Astrocyte (in vitro differentiated cells and primary cell): Measurements from ENCODE around the gene ABCB1. TPM values are rescaled to one million over a fixed set of nuclear protein-coding genes. Genes with fewer than 3 reads are reported as not detected.

Source experiments
- DNase-seq: peaks from one replicate; pipeline ENCODE4 v3.0.0-alpha.2; 2010; ENCODE audit warnings: low read depth
- FAIRE-seq: peaks from 2 replicates; lab custom pipeline; 2011; peaks lifted over from hg19 to GRCh38; lab: Jason Lieb, UNC
- H2AFZ ChIP-seq: 2 replicates; pipeline ENCODE4 v1.6.0; 2012; ENCODE audit warnings: low read depth, low read length, inconsistent platforms
- H3K27ac ChIP-seq: 2 replicates; pipeline ENCODE4 v1.5.1; 2011; ENCODE audit warnings: low read depth, low read length, inconsistent platforms
- H3K27me3 ChIP-seq: 2 replicates; pipeline ENCODE4 v1.6.0; 2011; ENCODE audit warnings: low read length, inconsistent platforms; ENCODE audit not compliant: insufficient read depth
- H3K36me3 ChIP-seq: 2 replicates; pipeline ENCODE4 v1.5.1; 2011; ENCODE audit warnings: low read length, inconsistent platforms; ENCODE audit not compliant: insufficient read depth
- H3K4me1 ChIP-seq: 2 replicates; pipeline ENCODE4 v1.5.1; 2011; ENCODE audit warnings: low read length, inconsistent platforms; ENCODE audit not compliant: insufficient read depth
- H3K4me2 ChIP-seq: 2 replicates; pipeline ENCODE4 v1.6.0; 2012; ENCODE audit warnings: low read length, inconsistent platforms
- H3K4me3 ChIP-seq: 2 replicates; pipeline ENCODE4 v1.5.1; 2011; ENCODE audit warnings: low read depth, mild to moderate bottlenecking, low read length, inconsistent platforms; ENCODE audit not compliant: insufficient read depth
- H3K79me2 ChIP-seq: 2 replicates; pipeline ENCODE4 v1.6.0; 2012; ENCODE audit warnings: mild to moderate bottlenecking, low read length, inconsistent platforms; ENCODE audit not compliant: insufficient read depth
- H3K9ac ChIP-seq: 2 replicates; pipeline ENCODE4 v1.6.0; 2012; ENCODE audit warnings: mild to moderate bottlenecking, low read length, inconsistent platforms
- H3K9me3 ChIP-seq: 2 replicates; pipeline ENCODE4 v1.5.1; 2012; ENCODE audit warnings: low read depth, mild to moderate bottlenecking, low read length, inconsistent platforms; ENCODE audit not compliant: insufficient read depth
- H4K20me1 ChIP-seq: 2 replicates; pipeline ENCODE4 v1.6.0; 2012; ENCODE audit warnings: low read length, inconsistent platforms; ENCODE audit not compliant: insufficient read depth
- H3K27ac Mint-ChIP-seq: one replicate; pipeline ENCODE4 v1.8.0; 2021; ENCODE audit warnings: mild to moderate bottlenecking, mixed read lengths; ENCODE audit not compliant: unreplicated experiment
- H3K27me3 Mint-ChIP-seq: one replicate; pipeline ENCODE4 v1.8.0; 2021; ENCODE audit warnings: low read depth, mixed read lengths; ENCODE audit not compliant: unreplicated experiment
- H3K36me3 Mint-ChIP-seq: one replicate; pipeline ENCODE4 v1.8.0; 2021; ENCODE audit warnings: low read depth, mixed read lengths; ENCODE audit not compliant: unreplicated experiment
- H3K4me1 Mint-ChIP-seq: one replicate; pipeline ENCODE4 v1.8.0; 2021; ENCODE audit warnings: low read depth, mixed read lengths; ENCODE audit not compliant: unreplicated experiment
- H3K4me3 Mint-ChIP-seq: one replicate; pipeline ENCODE4 v1.8.0; 2021; ENCODE audit warnings: mild to moderate bottlenecking, moderate library complexity, mixed read lengths; ENCODE audit not compliant: unreplicated experiment
- H3K9me3 Mint-ChIP-seq: one replicate; pipeline ENCODE4 v1.8.0; 2021; ENCODE audit warnings: mild to moderate bottlenecking, mixed read lengths; ENCODE audit not compliant: unreplicated experiment
- CTCF ChIP-seq: IDR thresholded peaks from 2 replicates; pipeline ENCODE4 v1.5.1; 2011; ENCODE audit warnings: low read depth, mild to moderate bottlenecking, inconsistent platforms, low read length, moderate library complexity; ENCODE audit not compliant: insufficient read depth
- EZH2 ChIP-seq: IDR thresholded peaks from 2 replicates; pipeline ENCODE4 v1.6.1; 2012; ENCODE audit warnings: mild to moderate bottlenecking, low read length, inconsistent platforms; ENCODE audit not compliant: insufficient read depth
- total RNA-seq: library from RNA; stranded (reverse); gene quantifications from 2 replicates; pipeline ENCODE4 v1.2.1, GENCODE V29; 2021

The ABCB1 gene
- total RNA-seq, 1 donor from 2014 or later = 0.79 TPM

- FAIRE-seq = no peak
- no peaks in the 10 kb centered on the region for H3K36me3 ChIP-seq
- H2AFZ ChIP-seq = no peak overlapping the region
- Mint-ChIP-seq H3K4me1 (no peaks in the 10 kb centered on the region), H3K27ac (no peak overlapping the region), H3K4me3 (no peak overlapping the region), H3K9me3 (no peaks in the 10 kb centered on the region), H3K36me3 (no peaks in the 10 kb centered on the region), H3K27me3 (peaks cover 38% of the 10 kb centered on the region)
- H3K9ac ChIP-seq = no peak overlapping the region
- peak overlapping the region; percentile 98 for H3K4me2 ChIP-seq
- no peak overlapping the region for H3K27ac ChIP-seq
- H3K27me3 ChIP-seq = peaks cover 4% of the 10 kb centered on the region
- no peak for DNase-seq
- TF ChIP-seq EZH2 (no peak), CTCF (no peak)
- H3K79me2 ChIP-seq = no peaks in the 10 kb centered on the region
- H4K20me1 ChIP-seq = no peaks in the 10 kb centered on the region
- H3K9me3 ChIP-seq = no peaks in the 10 kb centered on the region
- peaks cover 3% of the 10 kb centered on the region for H3K4me1 ChIP-seq
- H3K4me3 ChIP-seq = no peak overlapping the region
Observed at GRCh38 chr7:87599336-87599735, 1.3 kb downstream of the ABCB1 start.

DNA sequence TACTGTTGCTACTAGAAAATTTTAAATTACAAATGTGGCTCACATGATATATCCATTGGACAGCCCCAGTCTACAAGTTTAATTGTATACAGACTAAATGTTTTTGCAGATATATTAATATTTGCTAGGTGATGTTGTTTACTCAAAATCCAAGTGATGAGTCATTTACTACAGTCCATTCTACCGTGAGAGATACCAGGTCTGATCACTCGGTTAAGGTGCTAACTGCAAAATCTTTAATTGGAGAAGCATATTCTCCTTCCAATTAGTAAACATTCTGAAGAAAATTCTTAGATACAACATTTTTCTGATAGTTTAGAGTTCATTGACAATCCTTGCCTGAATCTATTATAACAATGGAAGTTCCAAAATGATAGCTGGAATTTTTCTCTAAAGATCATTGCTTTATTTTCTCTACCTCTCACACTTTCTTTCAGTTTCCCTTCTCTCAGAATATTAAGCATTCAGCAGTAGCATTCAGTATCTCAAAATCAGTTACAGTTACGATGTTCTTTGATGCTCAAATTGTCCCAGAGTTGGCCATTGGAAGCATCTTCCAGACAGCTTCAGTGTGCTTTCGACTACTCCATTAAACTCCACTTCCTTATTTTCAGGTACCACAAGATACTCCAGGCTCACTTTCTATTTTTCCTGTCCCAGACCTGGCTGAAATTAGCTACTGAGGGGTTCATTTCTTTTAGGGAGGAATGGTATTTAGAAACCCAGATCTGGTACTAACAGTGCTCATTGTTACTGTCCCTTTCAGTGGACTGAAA lies 2.3 kb downstream of the ABCB1 start:
- H3K9ac ChIP-seq = no peak overlapping the region
- no peak overlapping the region for H3K4me3 Mint-ChIP-seq
- no peaks in the 10 kb centered on the region for H3K36me3 ChIP-seq
- FAIRE-seq (no peak), DNase-seq (no peak)
- H3K4me3 ChIP-seq = no peak overlapping the region
- H4K20me1 ChIP-seq = no peaks in the 10 kb centered on the region
- no peak for TF ChIP-seq CTCF
- TF ChIP-seq EZH2 = no peak
- H3K4me1 ChIP-seq = peaks cover 3% of the 10 kb centered on the region
- H3K27ac Mint-ChIP-seq = no peak overlapping the region
- no peaks in the 10 kb centered on the region for H3K79me2 ChIP-seq
- H3K9me3 Mint-ChIP-seq = no peaks in the 10 kb centered on the region
- no peaks in the 10 kb centered on the region for H3K4me1 Mint-ChIP-seq
- H2AFZ ChIP-seq = no peak overlapping the region
- no peaks in the 10 kb centered on the region for H3K9me3 ChIP-seq
- no peaks in the 10 kb centered on the region for H3K36me3 Mint-ChIP-seq
- peaks cover 38% of the 10 kb centered on the region for H3K27me3 Mint-ChIP-seq
- peaks cover 6% of the 10 kb centered on the region for H3K27me3 ChIP-seq
- H3K4me2 ChIP-seq = no peak overlapping the region
- no peak overlapping the region for H3K27ac ChIP-seq

- Mint-ChIP-seq H3K36me3 (no peaks in the 10 kb centered on the region), H3K4me3 (no peak overlapping the region), H3K27ac (no peak overlapping the region), H3K9me3 (no peaks in the 10 kb centered on the region), H3K27me3 (peaks cover 31% of the 10 kb centered on the region), H3K4me1 (no peaks in the 10 kb centered on the region)
- DNase-seq (no peak), FAIRE-seq (no peak)
- no peak for TF ChIP-seq EZH2
- no peak for TF ChIP-seq CTCF
- Histone ChIP-seq H3K4me2 (no peak overlapping the region), H3K4me3 (no peak overlapping the region), H3K27me3 (peaks cover 6% of the 10 kb centered on the region), H3K4me1 (peaks cover 3% of the 10 kb centered on the region), H3K36me3 (no peaks in the 10 kb centered on the region), H3K9ac (no peak overlapping the region), H2AFZ (no peak overlapping the region), H4K20me1 (no peaks in the 10 kb centered on the region), H3K27ac (no peak overlapping the region), H3K79me2 (no peaks in the 10 kb centered on the region), H3K9me3 (no peaks in the 10 kb centered on the region)
Observed at GRCh38 chr7:87596696-87597095, 4.0 kb downstream of the ABCB1 start.
